ENCODE measurements around the gene MRC2.

The MRC2 gene

GRCh38 chr17:62703261-62703775 is 75.8 kb downstream of the MRC2 start:
- no peak for DNase-seq

GRCh38 chr17:62703776-62704380 is 76.4 kb downstream of the MRC2 start:
- peak; percentile 88 for DNase-seq

GRCh38 chr17:62704381-62704971 is 77.0 kb downstream of the MRC2 start:
- peak; percentile 70 for DNase-seq

- DNase-seq: peak; percentile 52
Measured at GRCh38 chr17:62705156-62705777, 77.8 kb downstream of the MRC2 start.

GRCh38 chr17:62705778-62706597 is 78.5 kb downstream of the MRC2 start:
- peak; percentile 61 for DNase-seq

GRCh38 chr17:62706598-62707424 is 79.3 kb downstream of the MRC2 start:
- DNase-seq: no peak

GRCh38 chr17:62707425-62707739 is 79.9 kb downstream of the MRC2 start:
- no peak for DNase-seq

GRCh38 chr17:62708587-62708986 is 81.1 kb downstream of the MRC2 start:
- DNase-seq: no peak

- DNase-seq: no peak
Measured at GRCh38 chr17:62712171-62712581, 84.7 kb downstream of the MRC2 start.

- DNase-seq: no peak
Measured at GRCh38 chr17:62713086-62713881, 85.8 kb downstream of the MRC2 start.

GRCh38 chr17:62714016-62714777 is 86.7 kb downstream of the MRC2 start:
- DNase-seq: no peak

GRCh38 chr17:62715882-62716390 is 88.5 kb downstream of the MRC2 start:
- no peak for DNase-seq

- DNase-seq: no peak
Measured at GRCh38 chr17:62716834-62717588, 89.5 kb downstream of the MRC2 start.

GRCh38 chr17:62717589-62717855 is 90.1 kb downstream of the MRC2 start:
- DNase-seq: no peak

- DNase-seq: no peak
Measured at GRCh38 chr17:62717889-62718288, 90.4 kb downstream of the MRC2 start.

GRCh38 chr17:62718429-62718828 is 91.0 kb downstream of the MRC2 start:
- no peak for DNase-seq

- DNase-seq: no peak
Measured at GRCh38 chr17:62719586-62719985, 92.1 kb downstream of the MRC2 start.

GRCh38 chr17:62720126-62720850 is 92.8 kb downstream of the MRC2 start:
- no peak for DNase-seq

GRCh38 chr17:62722625-62723024 is 95.2 kb downstream of the MRC2 start:
- DNase-seq: no peak

- no peak for DNase-seq
Measured at GRCh38 chr17:62723842-62724241, 96.4 kb downstream of the MRC2 start.
